ENCODE data around the gene NOTUM. TPM values are rescaled to one million over a fixed set of nuclear protein-coding genes. Genes with fewer than 3 reads are reported as not detected.

NOTUM gene
- total and polyA plus RNA-seq, 2 of the 4 experiments (the other 2 are of a cell fraction) = 0.05 TPM; not detected in 1

DNA sequence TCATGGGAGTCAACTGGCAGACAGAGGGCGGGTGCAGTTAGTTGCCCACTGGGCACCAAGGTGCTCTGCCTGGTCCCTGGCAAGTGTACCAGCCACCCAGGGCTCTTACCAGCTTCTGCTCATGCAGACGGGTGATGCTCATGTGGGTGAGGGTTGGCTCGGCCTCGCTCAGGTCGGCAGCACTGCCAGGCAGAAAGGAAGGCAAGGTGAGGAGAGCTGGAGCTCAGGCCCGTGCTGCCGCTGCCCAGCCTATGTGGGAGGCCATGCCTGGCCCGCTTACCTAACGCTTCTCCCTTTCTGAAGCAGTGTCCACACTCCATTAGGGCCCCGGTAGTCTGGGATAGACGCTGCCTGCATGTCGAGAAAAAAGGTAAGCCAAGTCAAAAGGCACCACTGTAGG is 45.7 kb downstream of the NOTUM start:
- peaks cover 52% of the 10 kb centered on the region for H3K36me3 ChIP-seq (ENCODE audit: control insufficient read depth, insufficient read depth, low read length)
- H3K79me1 ChIP-seq (ENCODE audit: low read depth in 1 of 2, low read length in 2 of 2) = peaks cover 18 to 65% of the 10 kb centered on the region in 2 experiments
- no peaks in the 10 kb centered on the region for H3K9me3 ChIP-seq (ENCODE audit: control insufficient read depth, insufficient read depth, low read length)
- in situ Hi-C loops (cut with MboI; ENCODE audit: low sequenced_read_pairs) = no loop called here
- H4K5ac ChIP-seq (ENCODE audit: low read depth, low read length) = no peak overlapping the region
- no peak overlapping the region for H3K4ac ChIP-seq (ENCODE audit: low read depth, low read length)
- no peak overlapping the region for H4K8ac ChIP-seq (ENCODE audit: low read depth in 2 of 2, low read length in 2 of 2)
- H3K4me1 ChIP-seq (ENCODE audit: control insufficient read depth, insufficient read depth, low read length) = peaks cover 9% of the 10 kb centered on the region
- no peak overlapping the region for H2AK9ac ChIP-seq (replicated peaks; ENCODE audit: low read depth, low read length, poor library complexity)
- H2BK20ac ChIP-seq (ENCODE audit: low read depth, low read length) = no peak overlapping the region
- H2BK120ac ChIP-seq (ENCODE audit: low read depth, low read length) = no peak overlapping the region
- CTCF ChIA-PET = no interaction called here
- H3K18ac ChIP-seq (ENCODE audit: low read depth, low read length) = no peak overlapping the region
- no peak for ATAC-seq (ENCODE audit: low read depth)
- dilution Hi-C loops (cut with HindIII; ENCODE audit: low sequenced_read_pairs, unreplicated experiment) = no loop called here
- peak overlapping the region; percentile 43 for H2AFZ ChIP-seq (replicated peaks; ENCODE audit: low read length, poor library complexity)
- H3K23ac ChIP-seq (ENCODE audit: low read depth, low read length) = no peak overlapping the region
- no peak overlapping the region for H3K9ac ChIP-seq (ENCODE audit: low read depth, low read length)
- no TSS peak for BruUV-seq (replicated peaks)
- TF ChIP-seq MAZ (IDR thresholded peaks at IDR 0.05; ENCODE audit: borderline replicate concordance, low read depth, low read length) (no peak), RAD21 (IDR thresholded peaks at IDR 0.05; ENCODE audit: low read length) (no peak), BHLHE40 (IDR thresholded peaks at IDR 0.05; ENCODE audit: low read depth, low read length) (no peak), RFX5 (IDR thresholded peaks at IDR 0.05; ENCODE audit: low read depth, low read length) (no peak), CEBPB (IDR thresholded peaks at IDR 0.05; ENCODE audit: low read depth, low read length) (no peak), POLR2A (IDR thresholded peaks at IDR 0.05; ENCODE audit: low read depth, low read length) (no peak)
- TF ChIP-seq, protein P1, sequence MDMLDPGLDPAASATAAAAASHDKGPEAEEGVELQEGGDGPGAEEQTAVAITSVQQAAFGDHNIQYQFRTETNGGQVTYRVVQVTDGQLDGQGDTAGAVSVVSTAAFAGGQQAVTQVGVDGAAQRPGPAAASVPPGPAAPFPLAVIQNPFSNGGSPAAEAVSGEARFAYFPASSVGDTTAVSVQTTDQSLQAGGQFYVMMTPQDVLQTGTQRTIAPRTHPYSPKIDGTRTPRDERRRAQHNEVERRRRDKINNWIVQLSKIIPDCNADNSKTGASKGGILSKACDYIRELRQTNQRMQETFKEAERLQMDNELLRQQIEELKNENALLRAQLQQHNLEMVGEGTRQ (IDR thresholded peaks at IDR 0.05; ENCODE audit: low read depth, low read length) = no peak
- TF ChIP-seq, protein P2, sequence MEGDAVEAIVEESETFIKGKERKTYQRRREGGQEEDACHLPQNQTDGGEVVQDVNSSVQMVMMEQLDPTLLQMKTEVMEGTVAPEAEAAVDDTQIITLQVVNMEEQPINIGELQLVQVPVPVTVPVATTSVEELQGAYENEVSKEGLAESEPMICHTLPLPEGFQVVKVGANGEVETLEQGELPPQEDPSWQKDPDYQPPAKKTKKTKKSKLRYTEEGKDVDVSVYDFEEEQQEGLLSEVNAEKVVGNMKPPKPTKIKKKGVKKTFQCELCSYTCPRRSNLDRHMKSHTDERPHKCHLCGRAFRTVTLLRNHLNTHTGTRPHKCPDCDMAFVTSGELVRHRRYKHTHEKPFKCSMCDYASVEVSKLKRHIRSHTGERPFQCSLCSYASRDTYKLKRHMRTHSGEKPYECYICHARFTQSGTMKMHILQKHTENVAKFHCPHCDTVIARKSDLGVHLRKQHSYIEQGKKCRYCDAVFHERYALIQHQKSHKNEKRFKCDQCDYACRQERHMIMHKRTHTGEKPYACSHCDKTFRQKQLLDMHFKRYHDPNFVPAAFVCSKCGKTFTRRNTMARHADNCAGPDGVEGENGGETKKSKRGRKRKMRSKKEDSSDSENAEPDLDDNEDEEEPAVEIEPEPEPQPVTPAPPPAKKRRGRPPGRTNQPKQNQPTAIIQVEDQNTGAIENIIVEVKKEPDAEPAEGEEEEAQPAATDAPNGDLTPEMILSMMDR (conservative IDR thresholded peaks at IDR 0.05; ENCODE audit: low read depth, low read length) = no peak
- no peak overlapping the region for H2BK5ac ChIP-seq (ENCODE audit: low read depth, low read length, poor library complexity, severe bottlenecking)
- no peak overlapping the region for H3K56ac ChIP-seq (ENCODE audit: extremely low read depth, insufficient read depth, low read length)
- H3K27me3 ChIP-seq (ENCODE audit: control insufficient read depth, insufficient read depth, low read length) = no peaks in the 10 kb centered on the region
- no peak overlapping the region for H3K27ac ChIP-seq (ENCODE audit: insufficient read depth, low read length)
- intact Hi-C loops (cut with micrococcal nuclease) = no loop called here
- POLR2A ChIA-PET (ENCODE audit: unreplicated experiment) = interaction anchor here (0.7 kb wide), 1 partner anchor 13 kb away, joined by 3 read pairs; the partner anchor contains the start of gene NPB
- H3K4me2 ChIP-seq (ENCODE audit: low read depth, low read length) = no peak overlapping the region
- H3K14ac ChIP-seq (replicated peaks; ENCODE audit: low read depth, low read length) = no peak overlapping the region
- H2AK5ac ChIP-seq (ENCODE audit: low read depth, low read length) = no peak overlapping the region
- no peak overlapping the region for H2BK15ac ChIP-seq (ENCODE audit: low read depth, low read length)
- 95% methylated on average over 6 of the region's 12 CpGs; no CpG with 5 or more reads in 1 of the 2 experiments for WGBS, 2 experiments (ENCODE audit: extremely low coverage in 2 of 2, insufficient read length in 1 of 2)
- peaks cover 59% of the 10 kb centered on the region for H4K20me1 ChIP-seq (ENCODE audit: insufficient read depth, low read length)
- H4K91ac ChIP-seq (ENCODE audit: insufficient read depth, low read depth, low read length) = no peak overlapping the region
- no peak overlapping the region for H3K4me3 ChIP-seq (ENCODE audit: insufficient read depth, low read depth, low read length)
- peaks cover 12% of the 10 kb centered on the region; the same call in 1 of the 2 replicates for H3K9me1 ChIP-seq (ENCODE audit: insufficient read depth, low read length)
- DNase-seq = no peak
